ENCODE results near the gene C1orf87.

C1orf87 gene

GRCh38 chr1:60017508-60018205 is 55.9 kb downstream of the C1orf87 start:
- TF ChIP-seq CTCF (conservative IDR thresholded peaks at IDR 0.05; ENCODE audit: control insufficient read depth, insufficient read depth, low read depth, low read length): no peak

GRCh38 chr1:60010690-60011089 is 62.9 kb downstream of the C1orf87 start:
- no peak overlapping the region for H3K4me3 ChIP-seq (ENCODE audit: control insufficient read depth, low read depth, low read length)
- TF ChIP-seq CTCF (conservative IDR thresholded peaks at IDR 0.05; ENCODE audit: control insufficient read depth, insufficient read depth, low read depth, low read length): no peak
- DNase-seq (ENCODE audit: low read depth): no peak

More at GRCh38 chr1:60017508-60018205, 55.9 kb downstream of the C1orf87 start:
- no peak for DNase-seq (ENCODE audit: low read depth)
- no peak overlapping the region for H3K4me3 ChIP-seq (ENCODE audit: control insufficient read depth, low read depth, low read length)

GRCh38 chr1:60008500-60008899 is 65.1 kb downstream of the C1orf87 start:
- no peak for TF ChIP-seq CTCF (conservative IDR thresholded peaks at IDR 0.05; ENCODE audit: control insufficient read depth, insufficient read depth, low read depth, low read length)
- no peak overlapping the region for H3K4me3 ChIP-seq (ENCODE audit: control insufficient read depth, low read depth, low read length)
- no peak for DNase-seq (ENCODE audit: low read depth)

GRCh38 chr1:60000625-60001024 is 72.9 kb downstream of the C1orf87 start:
- no peak for DNase-seq (ENCODE audit: low read depth)
- H3K4me3 ChIP-seq (ENCODE audit: control insufficient read depth, low read depth, low read length): no peak overlapping the region
- no peak for TF ChIP-seq CTCF (conservative IDR thresholded peaks at IDR 0.05; ENCODE audit: control insufficient read depth, insufficient read depth, low read depth, low read length)

GRCh38 chr1:59999746-60000145 is 73.8 kb downstream of the C1orf87 start:
- no peak overlapping the region for H3K4me3 ChIP-seq (ENCODE audit: control insufficient read depth, low read depth, low read length)
- no peak for TF ChIP-seq CTCF (conservative IDR thresholded peaks at IDR 0.05; ENCODE audit: control insufficient read depth, insufficient read depth, low read depth, low read length)
- no peak for DNase-seq (ENCODE audit: low read depth)

- no peak overlapping the region for H3K4me3 ChIP-seq (ENCODE audit: control insufficient read depth, low read depth, low read length)
- DNase-seq (ENCODE audit: low read depth): no peak
- TF ChIP-seq CTCF (conservative IDR thresholded peaks at IDR 0.05; ENCODE audit: control insufficient read depth, insufficient read depth, low read depth, low read length): no peak
These were observed 74.6 kb downstream of the C1orf87 start for GRCh38 chr1:59999006-59999405.

Measured in fibroblast of mammary gland (primary cell).